Neural progenitor cell (in vitro differentiated cells): Measurements from ENCODE around the gene ZNF483. TPM values are rescaled to one million over a fixed set of nuclear protein-coding genes. Genes with fewer than 3 reads are reported as not detected.

Source experiments
- DNase-seq: peaks from one replicate; pipeline ENCODE4 v3.0.0-alpha.2; 2016; ENCODE audit warnings: low spot score
- H2AFZ ChIP-seq: fragments of 200-600 bp; sonication (generic); replicated peaks from 2 replicates; pipeline ENCODE4 v1.6.1; 2016; ENCODE audit warnings: antibody characterized with exemption
- H3F3A ChIP-seq: fragments of 200-600 bp; sonication (generic); 2 replicates; pipeline ENCODE4 v1.6.1; 2016; ENCODE audit warnings: antibody characterized with exemption, low read depth
- H3K27ac ChIP-seq: fragments of 200-600 bp; sonication (generic); 2 replicates; pipeline ENCODE4 v1.5.1; 2016; ENCODE audit warnings: mild to moderate bottlenecking
- H3K27me3 ChIP-seq: fragments of 200-600 bp; sonication (generic); 2 replicates; pipeline ENCODE4 v1.6.1; 2016; ENCODE audit warnings: mild to moderate bottlenecking, moderate library complexity
- H3K36me3 ChIP-seq: fragments of 200-600 bp; sonication (generic); 2 replicates; pipeline ENCODE4 v1.5.1; 2016
- H3K4me1 ChIP-seq: fragments of 200-600 bp; sonication (generic); 2 replicates; pipeline ENCODE4 v1.6.1; 2016; ENCODE audit warnings: mixed run types
- H3K4me2 ChIP-seq: fragments of 200-600 bp; sonication (generic); 2 replicates; pipeline ENCODE4 v1.6.1; 2016
- H3K4me3 ChIP-seq: fragments of 200-600 bp; sonication (generic); 2 replicates; pipeline ENCODE4 v1.5.1; 2016
- H3K79me2 ChIP-seq: fragments of 200-600 bp; sonication (generic); 2 replicates; pipeline ENCODE4 v1.6.1; 2016; ENCODE audit warnings: low read depth
- H3K9ac ChIP-seq: fragments of 200-600 bp; sonication (generic); 2 replicates; pipeline ENCODE4 v1.6.1; 2016
- H3K9me3 ChIP-seq: fragments of 200-600 bp; sonication (generic); 2 replicates; pipeline ENCODE4 v1.5.1; 2016; ENCODE audit warnings: low read depth
- H4K20me1 ChIP-seq: fragments of 200-600 bp; sonication (generic); 2 replicates; pipeline ENCODE4 v1.6.1; 2016; ENCODE audit warnings: low read depth
- H3K27ac Mint-ChIP-seq: 3 replicates; pipeline ENCODE4 v1.8.0; 2021; ENCODE audit warnings: mixed read lengths
- H3K27me3 Mint-ChIP-seq: 2 replicates; pipeline ENCODE4 v1.8.0; 2022; ENCODE audit warnings: low read depth, mild to moderate bottlenecking, inconsistent platforms, moderate library complexity, mixed read lengths; ENCODE audit not compliant: insufficient read depth
- H3K36me3 Mint-ChIP-seq: 3 replicates; pipeline ENCODE4 v1.8.0; 2021; ENCODE audit warnings: mixed read lengths
- H3K4me1 Mint-ChIP-seq: 3 replicates; pipeline ENCODE4 v1.8.0; 2021; ENCODE audit warnings: mixed read lengths
- H3K4me3 Mint-ChIP-seq: 3 replicates; pipeline ENCODE4 v1.8.0; 2021; ENCODE audit warnings: mild to moderate bottlenecking, moderate library complexity, mixed read lengths
- H3K9me3 Mint-ChIP-seq: 3 replicates; pipeline ENCODE4 v1.8.0; 2020; ENCODE audit warnings: mixed read lengths
- EZH2 ChIP-seq: fragments of 200-600 bp; sonication (generic); IDR thresholded peaks from 2 replicates; pipeline ENCODE4 v1.6.1; 2017; ENCODE audit warnings: antibody characterized with exemption, mild to moderate bottlenecking, moderate library complexity
- EZH2phosphoT487 ChIP-seq: fragments of 200-600 bp; sonication (generic); IDR thresholded peaks from 2 replicates; pipeline ENCODE4 v1.6.1; 2017; ENCODE audit warnings: antibody characterized with exemption
- total RNA-seq: library from RNA; depleted of rRNA; stranded (reverse); fragments of >200 nt; gene quantifications from 2 replicates; pipeline ENCODE4 v1.2.3, GENCODE V29; 2015; ENCODE audit warnings: low replicate concordance
- TF ChIP-seq, protein P1 (sequence below): fragments of 200-600 bp; sonication (generic); IDR thresholded peaks from 2 replicates; pipeline ENCODE4 v1.5.1; 2017; ENCODE audit warnings: antibody characterized with exemption, mild to moderate bottlenecking

ZNF483 gene
- total RNA-seq, 1 donor from 2014 or later = 30.7 TPM

DNA sequence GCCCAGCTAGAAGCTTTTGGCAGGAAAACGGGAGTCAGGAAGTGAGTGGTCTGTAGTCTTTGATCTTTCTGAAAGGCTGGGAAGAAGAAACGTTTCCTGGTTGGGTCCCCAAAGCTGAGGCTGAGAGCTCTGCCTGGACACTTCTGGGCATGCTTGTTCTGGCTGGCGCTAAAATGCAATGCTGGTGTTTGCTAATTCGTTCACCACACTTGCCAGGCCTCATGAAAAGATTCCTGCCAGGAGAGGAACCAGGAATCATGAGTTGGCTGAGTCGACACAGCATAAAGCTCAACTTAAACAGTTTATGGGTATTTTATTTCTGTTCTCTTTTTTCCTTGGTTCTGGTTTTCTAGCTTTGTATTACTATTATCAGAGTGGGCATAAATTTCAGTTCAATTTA is 85.2 kb downstream of the ZNF483 start:
- no peaks in the 10 kb centered on the region for H3K9me3 Mint-ChIP-seq
- no peak overlapping the region for H3K27ac Mint-ChIP-seq
- no peak overlapping the region for H3K4me3 ChIP-seq
- H3K9me3 ChIP-seq = no peaks in the 10 kb centered on the region
- H3K27ac ChIP-seq = no peak overlapping the region
- peaks cover 4% of the 10 kb centered on the region for H3K4me1 Mint-ChIP-seq
- H3K4me1 ChIP-seq = no peaks in the 10 kb centered on the region
- H3K4me2 ChIP-seq = no peak overlapping the region
- no peaks in the 10 kb centered on the region for H3F3A ChIP-seq
- no peak for DNase-seq
- no peak overlapping the region for H2AFZ ChIP-seq
- H4K20me1 ChIP-seq = no peaks in the 10 kb centered on the region
- H3K9ac ChIP-seq = no peak overlapping the region
- no peak overlapping the region for H3K4me3 Mint-ChIP-seq
- no peak for TF ChIP-seq EZH2phosphoT487
- TF ChIP-seq, protein P1, sequence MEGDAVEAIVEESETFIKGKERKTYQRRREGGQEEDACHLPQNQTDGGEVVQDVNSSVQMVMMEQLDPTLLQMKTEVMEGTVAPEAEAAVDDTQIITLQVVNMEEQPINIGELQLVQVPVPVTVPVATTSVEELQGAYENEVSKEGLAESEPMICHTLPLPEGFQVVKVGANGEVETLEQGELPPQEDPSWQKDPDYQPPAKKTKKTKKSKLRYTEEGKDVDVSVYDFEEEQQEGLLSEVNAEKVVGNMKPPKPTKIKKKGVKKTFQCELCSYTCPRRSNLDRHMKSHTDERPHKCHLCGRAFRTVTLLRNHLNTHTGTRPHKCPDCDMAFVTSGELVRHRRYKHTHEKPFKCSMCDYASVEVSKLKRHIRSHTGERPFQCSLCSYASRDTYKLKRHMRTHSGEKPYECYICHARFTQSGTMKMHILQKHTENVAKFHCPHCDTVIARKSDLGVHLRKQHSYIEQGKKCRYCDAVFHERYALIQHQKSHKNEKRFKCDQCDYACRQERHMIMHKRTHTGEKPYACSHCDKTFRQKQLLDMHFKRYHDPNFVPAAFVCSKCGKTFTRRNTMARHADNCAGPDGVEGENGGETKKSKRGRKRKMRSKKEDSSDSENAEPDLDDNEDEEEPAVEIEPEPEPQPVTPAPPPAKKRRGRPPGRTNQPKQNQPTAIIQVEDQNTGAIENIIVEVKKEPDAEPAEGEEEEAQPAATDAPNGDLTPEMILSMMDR = no peak
- TF ChIP-seq EZH2 = no peak
- no peaks in the 10 kb centered on the region for H3K79me2 ChIP-seq
- peaks cover 4% of the 10 kb centered on the region for H3K27me3 Mint-ChIP-seq
- H3K36me3 ChIP-seq = no peaks in the 10 kb centered on the region
- no peaks in the 10 kb centered on the region for H3K36me3 Mint-ChIP-seq
- no peaks in the 10 kb centered on the region for H3K27me3 ChIP-seq

DNA sequence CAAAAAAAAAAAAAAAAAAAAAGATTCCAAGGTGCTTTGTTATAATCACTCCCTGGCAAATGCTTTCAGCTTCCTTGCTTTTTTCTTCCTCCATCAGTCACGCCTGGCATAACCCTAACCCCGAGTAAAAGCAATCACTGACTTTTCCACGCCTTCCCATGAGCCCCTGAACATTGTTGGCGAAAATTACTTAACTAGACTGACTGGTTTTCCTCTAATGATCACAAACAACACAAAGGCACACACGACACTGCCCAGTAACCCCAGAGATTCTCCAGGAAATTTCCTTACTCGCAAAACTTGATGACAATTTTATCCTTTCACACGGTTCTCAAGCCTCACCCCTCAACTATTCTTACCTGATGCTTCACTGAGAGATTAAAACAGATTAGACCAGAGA is 85.9 kb downstream of the ZNF483 start:
- no peak overlapping the region for H3K4me3 Mint-ChIP-seq
- TF ChIP-seq, protein P1 = no peak
- TF ChIP-seq EZH2 = no peak
- no peak for TF ChIP-seq EZH2phosphoT487
- H3K27me3 Mint-ChIP-seq = peaks cover 4% of the 10 kb centered on the region
- no peak overlapping the region for H3K4me2 ChIP-seq
- H3K79me2 ChIP-seq = no peaks in the 10 kb centered on the region
- H3K36me3 Mint-ChIP-seq = no peaks in the 10 kb centered on the region
- no peaks in the 10 kb centered on the region for H4K20me1 ChIP-seq
- H3K9ac ChIP-seq = no peak overlapping the region
- no peaks in the 10 kb centered on the region for H3K36me3 ChIP-seq
- no peaks in the 10 kb centered on the region for H3F3A ChIP-seq
- no peaks in the 10 kb centered on the region for H3K9me3 ChIP-seq
- DNase-seq = no peak
- H3K4me1 ChIP-seq = no peaks in the 10 kb centered on the region
- H2AFZ ChIP-seq = no peak overlapping the region
- H3K9me3 Mint-ChIP-seq = no peaks in the 10 kb centered on the region
- no peak overlapping the region for H3K4me3 ChIP-seq
- H3K27me3 ChIP-seq = no peaks in the 10 kb centered on the region
- H3K27ac ChIP-seq = no peak overlapping the region
- no peak overlapping the region for H3K27ac Mint-ChIP-seq
- peaks cover 4% of the 10 kb centered on the region for H3K4me1 Mint-ChIP-seq

DNA sequence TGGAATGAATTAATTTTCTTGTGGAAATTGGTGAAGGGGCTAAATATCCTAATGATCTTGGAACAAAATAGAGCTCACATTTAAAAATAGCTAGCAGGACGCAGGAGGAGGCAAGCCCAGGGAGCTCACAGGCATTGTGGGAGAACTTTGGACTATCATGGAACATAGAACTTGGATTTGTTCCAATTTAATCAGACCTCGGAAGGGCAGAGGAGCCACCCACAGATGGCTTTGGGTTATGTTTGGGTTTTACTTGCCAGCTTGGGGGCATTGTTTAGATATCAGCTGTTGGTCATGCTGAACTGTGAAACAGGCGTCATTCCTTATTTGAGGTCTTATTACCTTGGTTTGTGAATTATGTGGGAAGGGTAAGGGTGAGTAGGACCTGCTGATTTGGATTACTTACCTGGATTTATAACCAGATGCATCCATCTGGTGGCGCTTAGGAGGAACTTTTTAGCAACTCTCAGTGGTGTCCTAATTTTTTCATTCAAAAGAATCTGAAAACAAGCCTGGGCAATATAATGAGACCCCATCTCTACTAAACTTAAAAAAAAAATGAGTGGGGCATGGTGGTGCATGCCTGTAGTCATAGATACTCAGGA is 88.6 kb downstream of the ZNF483 start:
- no peaks in the 10 kb centered on the region for H3K36me3 ChIP-seq
- no peak overlapping the region for H2AFZ ChIP-seq
- H3K9ac ChIP-seq = no peak overlapping the region
- H3K79me2 ChIP-seq = no peaks in the 10 kb centered on the region
- no peak for DNase-seq
- H3K4me2 ChIP-seq = no peak overlapping the region
- Mint-ChIP-seq H3K27me3 (peaks cover 4% of the 10 kb centered on the region), H3K27ac (no peak overlapping the region), H3K9me3 (peaks cover 4% of the 10 kb centered on the region), H3K4me3 (no peak overlapping the region), H3K36me3 (no peaks in the 10 kb centered on the region), H3K4me1 (peaks cover 4% of the 10 kb centered on the region)
- no peaks in the 10 kb centered on the region for H3K9me3 ChIP-seq
- no peak for TF ChIP-seq EZH2phosphoT487
- TF ChIP-seq EZH2 = no peak
- TF ChIP-seq, protein P1 = no peak
- no peaks in the 10 kb centered on the region for H3K4me1 ChIP-seq
- H3K4me3 ChIP-seq = no peak overlapping the region
- H4K20me1 ChIP-seq = no peaks in the 10 kb centered on the region
- no peaks in the 10 kb centered on the region for H3F3A ChIP-seq
- no peak overlapping the region for H3K27ac ChIP-seq
- no peaks in the 10 kb centered on the region for H3K27me3 ChIP-seq
